GM12878 (cell line): ENCODE measurements around the gene VPS8. TPM values are rescaled to one million over a fixed set of nuclear protein-coding genes. Genes with fewer than 3 reads are reported as not detected.

ENCODE experiments used
- ATAC-seq: fragments of 200-7000 bp; cut with Tn5 transposase; 3 replicates; pipeline ENCODE4 v1.9.1; 2020; ENCODE audit warnings: mild to moderate bottlenecking, moderate library complexity
- BruUV-seq: library from RNA; stranded (reverse); fragments of 400-500 nt; replicated peaks from 2 replicates; lab custom pipeline; 2021; lab: Mats Ljungman, UMichigan
- CTCF ChIA-PET: fragments of 300-600 bp; sonication (Branson Sonifier 250); formaldehyde crosslinking; extraction: SDS; loops from one replicate; lab custom pipeline; 2021; ENCODE audit warnings: inconsistent platforms; lab: Yijun Ruan, JAX
- POLR2A ChIA-PET: fragments of 350-600 bp; formaldehyde crosslinking; extraction: SDS; loops from one replicate; lab custom pipeline; 2021; ENCODE audit warnings: inconsistent platforms; lab: Charles Lee
- RAD21 ChIA-PET: fragments of 300-600 bp; sonication (Branson Sonifier 250); formaldehyde crosslinking; loops from one replicate; lab custom pipeline; 2023; ENCODE audit warnings: antibody characterized with exemption; ENCODE audit not compliant: unreplicated experiment; lab: Charles Lee
- SMC1A ChIA-PET: fragments of 300-600 bp; sonication (Branson Sonifier 250); formaldehyde crosslinking; loops from one replicate; lab custom pipeline; 2023; ENCODE audit not compliant: unreplicated experiment, uncharacterized antibody; lab: Charles Lee
- DNase-seq: peaks from one replicate; pipeline ENCODE4 v3.0.0-alpha.2; 2011; ENCODE audit warnings: low read depth, low spot score
- FAIRE-seq: peaks from 3 replicates; lab custom pipeline; 2011; peaks lifted over from hg19 to GRCh38; lab: Jason Lieb, UNC
- H2AFZ ChIP-seq: 2 replicates; pipeline ENCODE4 v1.6.0; 2011; ENCODE audit warnings: low read depth, low read length, control low read depth; ENCODE audit not compliant: control insufficient read depth
- H3K27ac ChIP-seq: 2 replicates; pipeline ENCODE4 v1.5.1; 2011; ENCODE audit warnings: control low read depth; ENCODE audit not compliant: control insufficient read depth, insufficient read depth
- H3K27me3 ChIP-seq, 2 experiments: replicated peaks in 1 of 2; 2 replicates each; pipeline versions ENCODE4 v1.6.0 to v1.6.1; 2011; ENCODE audit warnings: low read length in 1 of 2; ENCODE audit not compliant: control insufficient read depth in 2 of 2, insufficient read depth in 2 of 2
- H3K36me3 ChIP-seq, 2 experiments: 2 replicates each; pipeline ENCODE4 v1.5.1; 2011; ENCODE audit warnings: low read length in 1 of 2; ENCODE audit not compliant: control insufficient read depth in 2 of 2, insufficient read depth in 2 of 2
- H3K4me1 ChIP-seq: 2 replicates; pipeline ENCODE4 v1.6.1; 2011; ENCODE audit warnings: mild to moderate bottlenecking, low read length, moderate library complexity, mixed read lengths; ENCODE audit not compliant: control insufficient read depth, insufficient read depth
- H3K4me2 ChIP-seq: 2 replicates; pipeline ENCODE4 v1.6.0; 2011; ENCODE audit warnings: control low read depth; ENCODE audit not compliant: control insufficient read depth, insufficient read depth
- H3K4me3 ChIP-seq: fragments of 200-600 bp; sonication (generic); 2 replicates; pipeline ENCODE4 v1.5.1; 2016
- H3K79me2 ChIP-seq: 2 replicates; pipeline ENCODE4 v1.6.0; 2011; ENCODE audit warnings: low read length; ENCODE audit not compliant: control insufficient read depth, insufficient read depth
- H3K9ac ChIP-seq: 2 replicates; pipeline ENCODE4 v1.8.0; 2011; ENCODE audit warnings: low read length, control low read depth, mixed read lengths; ENCODE audit not compliant: control insufficient read depth, insufficient read depth
- H3K9me3 ChIP-seq: replicated peaks from 3 replicates; pipeline ENCODE4 v1.5.1; 2011; ENCODE audit warnings: mild to moderate bottlenecking, low read length; ENCODE audit not compliant: control insufficient read depth, insufficient read depth
- H4K20me1 ChIP-seq: 2 replicates; pipeline ENCODE4 v1.6.0; 2011; ENCODE audit not compliant: control insufficient read depth, insufficient read depth
- ASH2L ChIP-seq: fragments of 300-600, 200-600 bp; sonication (generic); IDR thresholded peaks from 2 replicates; pipeline ENCODE4 v1.6.1; 2017; ENCODE audit warnings: low read depth, mild to moderate bottlenecking, borderline replicate concordance
- BHLHE40 ChIP-seq, 2 experiments: fragments of 450-650 bp in 1 of 2; IDR thresholded peaks; 2 replicates each; pipeline ENCODE4 v1.6.1; 2011 to 2017; ENCODE audit warnings: low read depth in 2 of 2, borderline replicate concordance in 1 of 2, improper control_type of control experiment in 1 of 2, low read length in 1 of 2, mild to moderate bottlenecking in 1 of 2
- CBX3 ChIP-seq: fragments of 200-600 bp; sonication (generic); IDR thresholded peaks from 2 replicates; pipeline ENCODE4 v1.6.1; 2016; ENCODE audit warnings: low read depth, borderline replicate concordance
- ETV6 ChIP-seq, 2 experiments: fragments of 450-650 bp in 1 of 2; IDR thresholded peaks in 1 of 2; conservative IDR thresholded peaks in 1 of 2; 2 replicates each; pipeline ENCODE4 v1.6.1; 2014; ENCODE audit warnings: antibody characterized with exemption in 1 of 2, borderline replicate concordance in 1 of 2, low read depth in 1 of 2, mild to moderate bottlenecking in 1 of 2, moderate library complexity in 1 of 2
- FOXK2 ChIP-seq: fragments of 450-650 bp; IDR thresholded peaks from 2 replicates; pipeline ENCODE4 v1.6.1; 2017; ENCODE audit warnings: mild to moderate bottlenecking, moderate library complexity
- GABPA ChIP-seq: IDR thresholded peaks from 2 replicates; pipeline ENCODE4 v1.6.1; 2014; ENCODE audit warnings: antibody characterized with exemption, low read depth, mild to moderate bottlenecking, inconsistent platforms
- NFXL1 ChIP-seq: fragments of 450-650 bp; IDR thresholded peaks from 2 replicates; pipeline ENCODE4 v1.6.1; 2017; ENCODE audit warnings: antibody characterized with exemption, mild to moderate bottlenecking, borderline replicate concordance
- PAX8 ChIP-seq: fragments of 450-650 bp; IDR thresholded peaks from 2 replicates; pipeline ENCODE4 v1.6.1; 2017; ENCODE audit warnings: mild to moderate bottlenecking, moderate library complexity
- RB1 ChIP-seq: fragments of 450-650 bp; formaldehyde crosslinking; IDR thresholded peaks from 2 replicates; pipeline ENCODE4 v1.6.1; 2017; ENCODE audit warnings: mild to moderate bottlenecking, borderline replicate concordance
- RCOR1 ChIP-seq: conservative IDR thresholded peaks from 2 replicates; pipeline ENCODE4 v1.6.1; 2012; ENCODE audit warnings: low read depth, low read length, improper control_type of control experiment
- SMARCA5 ChIP-seq: fragments of 450-650 bp; IDR thresholded peaks from 2 replicates; pipeline ENCODE4 v1.6.1; 2017; ENCODE audit warnings: mild to moderate bottlenecking
- SP1 ChIP-seq: IDR thresholded peaks from one replicate; pipeline ENCODE4 v1.6.1; 2011; ENCODE audit warnings: low read depth, low read length
- SPI1 ChIP-seq: IDR thresholded peaks from 2 replicates; pipeline ENCODE4 v1.6.1; 2011; ENCODE audit warnings: low read depth, mild to moderate bottlenecking, low read length, moderate library complexity, borderline replicate concordance; ENCODE audit not compliant: insufficient read depth
- SRF ChIP-seq, 2 experiments: IDR thresholded peaks; 2 replicates each; pipeline ENCODE4 v1.6.1; 2011; ENCODE audit warnings: low read depth in 2 of 2, low read length in 2 of 2, mild to moderate bottlenecking in 1 of 2, moderate library complexity in 1 of 2
- TARDBP ChIP-seq: IDR thresholded peaks from 2 replicates; pipeline ENCODE4 v1.6.1; 2016; ENCODE audit warnings: borderline replicate concordance
- YBX1 ChIP-seq: fragments of 450-650 bp; IDR thresholded peaks from 2 replicates; pipeline ENCODE4 v1.6.1; 2016; ENCODE audit warnings: antibody characterized with exemption
- ZNF274 ChIP-seq: IDR thresholded peaks from one replicate; pipeline ENCODE4 v1.8.0; 2011; ENCODE audit not compliant: insufficient read length, insufficient read depth
- WGBS: methylation state at CpG from one replicate; pipeline ENCODE4 v1.1.6; 2016; ENCODE audit warnings: low lambda C conversion rate; ENCODE audit not compliant: insufficient replicate concordance, insufficient coverage; ENCODE audit errors: missing lambda C conversion rate; 5-methylcytosine and 5-hydroxymethylcytosine counted together
- in situ Hi-C: fragments of 300-500 bp; cut with MboI; formaldehyde crosslinking; loops from 9 replicates; pipeline ENCODE4 v1.14.3; 2018; ENCODE audit warnings: mixed read lengths
- intact Hi-C: fragments of 100-400 bp; cut with micrococcal nuclease; formaldehyde crosslinking; loops from one replicate; pipeline ENCODE4 v1.14.2; 2022; ENCODE audit not compliant: unreplicated experiment
- polyA plus RNA-seq, 11 experiments: library from polyadenylated mRNA; depleted of rRNA in 4 of 11; unstranded in 6 of 11; stranded (reverse) in 5 of 11; fragments of >200 nt; fragmentation: Nextera tagmentation in 4 of 11; fragmentation: Illumina TruSeq in 1 of 11; extraction: Ambion mirVana in 4 of 11; extraction: Trizol in 1 of 11; gene quantifications; 1 replicate in 1 of 11; 2 replicates in 10 of 11; pipeline versions ENCODE4 v1.2.1 to v1.2.3, GENCODE V29; 2011 to 2016; ENCODE audit warnings: inconsistent platforms in 2 of 11, missing spikeins in 2 of 11, low read depth in 1 of 11
- total RNA-seq, 4 experiments: library from RNA; depleted of rRNA in 3 of 4; stranded (reverse); fragments of >200 nt in 3 of 4; fragmentation: Illumina TruSeq in 1 of 4; extraction: Trizol in 1 of 4; gene quantifications; 2 replicates each; pipeline versions ENCODE4 v1.2.1 to v1.2.3, GENCODE V29; 2013 to 2021

The VPS8 gene
- total and polyA plus RNA-seq, 10 of the 15 experiments (the other 5 are each of a cell fraction or from before 2014, with no cell fraction given), result 8.9 to 34.7 (median 20.9) TPM

DNA sequence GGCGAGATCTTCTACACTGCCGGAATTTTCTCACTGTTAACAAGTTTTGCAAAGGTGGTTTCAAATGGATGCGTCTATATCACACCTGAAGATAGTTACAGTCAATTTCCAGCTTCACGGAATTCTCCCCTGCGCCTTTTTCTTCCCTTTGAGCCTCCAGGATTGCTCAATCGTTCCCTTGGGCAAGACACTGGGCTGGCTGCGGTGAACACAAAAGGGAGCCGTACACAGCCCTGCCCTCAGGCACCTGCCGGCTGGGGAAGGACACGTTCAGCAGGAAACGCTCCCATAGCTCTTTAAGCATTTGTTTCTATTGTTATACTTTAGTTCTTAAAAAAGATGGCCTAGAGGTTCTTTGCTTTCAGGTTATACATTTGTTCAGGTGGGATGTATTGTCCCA is 255.2 kb downstream of the VPS8 start:
- CTCF ChIA-PET, result no interaction called here
- no peak for DNase-seq
- RAD21 ChIA-PET, result no interaction called here
- no peaks in the 10 kb centered on the region for H3K4me1 ChIP-seq
- TF ChIP-seq PAX8 (no peak), ETV6 (conservative IDR thresholded peaks at IDR 0.05 in 1 of 2, IDR thresholded peaks at IDR 0.05 in 1 of 2; ENCODE audit: borderline replicate concordance in 1 of 2, low read depth in 1 of 2) (no peak), CBX3 (no peak), NFXL1 (no peak), ZNF274 (no peak), ASH2L (no peak), RCOR1 (no peak), GABPA (no peak), SRF (IDR thresholded peaks at IDR 0.05; ENCODE audit: low read depth in 2 of 2, low read length in 2 of 2) (no peak), SP1 (no peak), TARDBP (no peak), BHLHE40 (IDR thresholded peaks at IDR 0.05; ENCODE audit: borderline replicate concordance in 1 of 2, low read depth in 2 of 2, low read length in 1 of 2) (no peak), SMARCA5 (no peak), RB1 (no peak), FOXK2 (no peak), YBX1 (no peak), SPI1 (no peak)
- H3K9me3 ChIP-seq, result no peaks in the 10 kb centered on the region
- in situ Hi-C loops, result no loop called here
- H3K4me2 ChIP-seq, result no peak overlapping the region
- BruUV-seq, result no TSS peak
- 88% methylated on average over 11 of the region's 11 CpGs for WGBS
- FAIRE-seq, result no peak
- H3K27ac ChIP-seq, result no peak overlapping the region
- no peaks in the 10 kb centered on the region for H4K20me1 ChIP-seq
- ATAC-seq, result no peak
- no peak overlapping the region for H3K9ac ChIP-seq
- SMC1A ChIA-PET, result no interaction called here
- H3K36me3 ChIP-seq, result no peaks in the 10 kb centered on the region
- POLR2A ChIA-PET, result no interaction called here
- intact Hi-C loops, result no loop called here
- H3K27me3 ChIP-seq, result no peaks in the 10 kb centered on the region
- no peak overlapping the region for H2AFZ ChIP-seq
- no peak overlapping the region for H3K4me3 ChIP-seq
- no peaks in the 10 kb centered on the region for H3K79me2 ChIP-seq
